Left ventricle myocardium superior (tissue), 1 donor: Measurements from ENCODE around the gene SCLY. TPM values are rescaled to one million over a fixed set of nuclear protein-coding genes. Genes with fewer than 3 reads are reported as not detected.
A peak's percentile ranks its signal among the peaks of the same experiment; 100 is the strongest.
"Not testable (repeated sequence)": the region's sequence is repeated elsewhere in the genome, so short reads cannot be mapped to it uniquely, and the experiment has no call there.

Experiments used
- ATAC-seq: fragments of 200-7000 bp; cut with Tn5 transposase; one replicate; pipeline ENCODE4 v1.9.1; 2020; ENCODE audit warnings: mild to moderate bottlenecking, moderate library complexity
- DNase-seq: peaks from one replicate; pipeline ENCODE4 v3.0.0-alpha.2; 2020
- intact Hi-C: fragments of 100-400 bp; cut with micrococcal nuclease; formaldehyde crosslinking; loops from one replicate; pipeline ENCODE4 v1.11.0; 2022
- total RNA-seq: library from RNA; stranded (reverse); fragmentation: NEBNext Ultra II Directional; extraction: Animal tissue kit (Norgen Biotek cat#: 25700); gene quantifications from one replicate; pipeline ENCODE4 v1.2.1, GENCODE V29; 2021
- donor health status: DM: no; HTN: yes; CAD: no; lungs with severe emphysema.

Gene SCLY
- total RNA-seq, 1 donor from 2014 or later: 14.7 TPM

DNA sequence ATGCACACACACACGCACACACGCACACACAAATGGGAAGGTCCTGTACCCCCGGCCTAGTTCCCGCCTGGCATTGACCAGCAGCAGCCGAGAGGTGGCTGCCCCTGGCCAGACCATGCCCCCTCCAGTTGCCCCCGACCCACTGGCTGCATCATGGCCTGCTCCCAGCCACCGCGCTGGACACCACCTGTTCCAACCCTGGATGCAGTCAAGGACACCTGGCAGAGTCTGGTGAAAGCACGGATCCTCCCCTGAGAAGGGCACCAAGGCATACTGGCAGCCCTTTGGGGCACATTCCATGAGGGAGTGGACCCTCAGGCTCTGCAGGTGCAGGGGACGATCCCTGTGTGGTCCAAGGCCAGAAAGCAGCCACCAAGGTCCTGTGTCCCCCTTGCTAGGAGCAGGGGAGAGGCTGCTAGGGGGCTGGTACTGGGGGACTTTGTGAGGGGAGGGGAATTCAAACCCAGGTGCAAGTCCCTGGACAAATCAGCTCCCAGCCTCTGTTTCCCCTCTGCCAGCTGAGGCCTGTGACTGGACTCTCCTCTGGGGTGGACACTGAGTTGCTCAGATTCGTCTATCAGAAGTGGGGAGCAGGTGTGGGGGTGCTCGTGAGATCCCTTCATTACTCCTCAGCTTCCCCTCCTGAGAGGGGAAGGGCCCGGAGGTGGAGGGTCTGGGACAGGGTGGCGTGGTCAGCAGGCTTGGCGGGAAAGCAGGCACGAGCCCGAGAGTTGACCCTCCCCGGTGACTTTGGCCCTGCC is 42.8 kb downstream of the SCLY start:
- intact Hi-C loops: no loop called here
- ATAC-seq: no peak
- no peak for DNase-seq

- intact Hi-C loops: no loop called here
- peak; percentile 27 for DNase-seq
Observed at GRCh38 chr2:238104226-238104690, 43.5 kb downstream of the SCLY start.

GRCh38 chr2:238104691-238105371 is 44.0 kb downstream of the SCLY start:
- intact Hi-C loops: no loop called here
- no peak for ATAC-seq

More at GRCh38 chr2:238104226-238104690, 43.5 kb downstream of the SCLY start:
- no peak for ATAC-seq

DNA sequence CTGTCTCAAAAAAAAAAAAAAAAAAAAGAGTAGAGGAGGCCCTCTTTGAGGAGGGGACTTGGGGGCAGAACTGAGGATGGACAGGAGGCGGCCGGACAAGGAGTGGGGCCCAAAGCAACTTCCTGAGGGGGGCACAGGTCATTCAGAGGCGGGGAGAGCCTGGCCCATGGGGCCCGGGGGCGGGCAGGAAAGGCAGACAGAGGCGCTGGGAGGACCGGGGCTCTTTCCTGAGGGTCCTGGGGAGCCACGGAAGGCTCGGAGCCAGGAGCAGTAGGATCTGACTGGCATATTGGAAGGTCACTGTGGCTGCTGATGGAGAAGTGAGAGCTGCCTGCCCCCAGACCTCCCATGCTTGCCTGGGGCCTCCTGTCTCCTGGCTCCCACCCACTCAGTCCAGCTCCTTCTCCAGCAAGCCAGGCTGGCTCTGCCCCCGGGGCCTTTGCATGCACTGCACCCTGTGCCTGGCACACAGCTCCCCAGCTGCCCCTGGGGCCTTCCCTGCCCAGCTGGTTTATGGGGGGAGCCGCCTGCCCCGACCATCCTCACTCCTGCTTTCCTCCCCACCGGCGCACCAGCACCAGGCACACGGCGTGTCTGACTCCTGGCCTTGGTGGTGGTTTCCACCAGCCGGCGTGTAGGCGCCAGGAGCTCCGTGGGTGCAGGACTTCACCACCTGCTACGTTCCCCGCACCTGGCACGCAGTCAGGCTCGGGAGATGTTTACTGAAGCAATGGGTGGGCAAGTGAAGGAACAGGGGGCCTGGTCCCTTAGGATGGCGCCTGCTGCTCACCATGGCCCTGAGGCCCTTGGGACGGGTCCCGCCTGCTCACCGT is 44.9 kb downstream of the SCLY start:
- intact Hi-C loops: no loop called here
- ATAC-seq: no peak
- peak; percentile 24 for DNase-seq

More at GRCh38 chr2:238104691-238105371, 44.0 kb downstream of the SCLY start:
- DNase-seq: no peak

GRCh38 chr2:238106339-238106697 is 45.5 kb downstream of the SCLY start:
- intact Hi-C loops: no loop called here
- ATAC-seq (no peak), DNase-seq (peak; percentile 16)

DNA sequence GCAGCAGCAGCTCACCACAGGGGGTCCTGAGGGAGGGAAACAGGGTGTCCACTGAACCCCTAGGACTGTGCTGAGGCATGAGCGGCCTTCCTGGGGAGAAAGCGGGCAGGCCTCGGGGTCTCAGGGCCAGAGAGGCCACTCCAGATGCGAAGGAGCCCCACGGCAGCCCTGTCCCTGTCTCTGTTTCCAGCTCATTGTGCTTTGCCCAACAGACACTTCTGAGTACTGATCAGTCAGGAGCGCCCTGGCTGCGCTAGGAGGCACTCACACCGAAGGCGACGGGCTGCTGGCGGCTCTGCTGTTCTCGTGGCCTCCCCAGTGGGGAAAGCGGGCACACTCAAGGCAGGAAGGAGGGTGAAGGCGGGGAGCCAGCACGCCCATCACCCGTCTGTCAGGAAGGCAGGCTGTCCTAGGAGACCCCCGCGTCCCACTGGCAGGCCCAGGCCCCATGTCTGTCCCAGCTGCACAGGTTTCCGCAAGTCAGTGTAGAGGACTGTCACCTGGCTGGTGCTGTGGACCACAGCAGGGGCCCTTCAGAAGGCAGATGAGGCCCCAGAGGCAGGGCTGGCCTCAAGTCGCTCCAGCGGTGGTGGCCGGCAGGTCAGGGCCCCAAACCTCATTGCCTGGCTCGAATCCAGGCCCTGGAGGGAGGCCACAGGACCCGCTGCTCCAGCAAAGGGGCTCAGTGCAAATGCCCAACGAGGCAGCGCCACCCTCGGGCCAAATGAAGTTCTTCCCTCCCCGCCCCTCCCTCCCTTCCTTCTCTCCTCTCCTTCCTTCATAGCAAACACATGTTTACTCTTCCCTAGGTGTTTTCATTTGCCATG is 46.1 kb downstream of the SCLY start:
- DNase-seq (peak; percentile 26), ATAC-seq (no peak)
- intact Hi-C loops: no loop called here

GRCh38 chr2:238107525-238108422 is 47.0 kb downstream of the SCLY start:
- DNase-seq (peak; percentile 23), ATAC-seq (no peak)
- intact Hi-C loops: no loop called here

GRCh38 chr2:238108423-238109183 is 47.8 kb downstream of the SCLY start:
- DNase-seq: peak; percentile 23
- ATAC-seq: peak; percentile 43

DNA sequence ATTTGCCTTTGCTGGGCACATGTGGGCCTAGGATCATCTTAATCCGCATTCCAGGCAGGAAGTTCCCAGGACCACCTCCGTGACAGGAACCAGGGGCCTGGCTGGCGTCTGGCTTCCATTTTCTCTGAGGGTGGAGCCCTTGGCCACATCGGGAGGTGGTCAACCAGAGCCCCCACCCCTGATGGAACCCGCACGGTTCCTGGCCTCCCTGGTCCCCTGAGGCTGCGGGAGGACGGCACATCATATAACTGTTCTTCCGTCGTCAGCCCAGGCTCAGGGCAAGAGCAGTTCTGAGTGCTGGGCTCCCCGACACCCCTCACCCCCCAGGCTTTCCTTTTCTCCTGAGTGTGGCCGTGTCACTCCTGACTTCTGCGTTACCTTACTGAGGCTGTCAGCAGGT is 52.8 kb downstream of the SCLY start:
- ATAC-seq: no peak
- DNase-seq: no peak
- intact Hi-C loops: no loop called here

More at GRCh38 chr2:238108423-238109183, 47.8 kb downstream of the SCLY start:
- intact Hi-C loops: no loop called here

GRCh38 chr2:238114331-238114841 is 53.6 kb downstream of the SCLY start:
- intact Hi-C loops: no loop called here
- no peak for DNase-seq
- no peak for ATAC-seq

- DNase-seq (no peak), ATAC-seq (no peak)
- intact Hi-C loops: no loop called here
Observed at GRCh38 chr2:238114851-238115660, 54.3 kb downstream of the SCLY start.

DNA sequence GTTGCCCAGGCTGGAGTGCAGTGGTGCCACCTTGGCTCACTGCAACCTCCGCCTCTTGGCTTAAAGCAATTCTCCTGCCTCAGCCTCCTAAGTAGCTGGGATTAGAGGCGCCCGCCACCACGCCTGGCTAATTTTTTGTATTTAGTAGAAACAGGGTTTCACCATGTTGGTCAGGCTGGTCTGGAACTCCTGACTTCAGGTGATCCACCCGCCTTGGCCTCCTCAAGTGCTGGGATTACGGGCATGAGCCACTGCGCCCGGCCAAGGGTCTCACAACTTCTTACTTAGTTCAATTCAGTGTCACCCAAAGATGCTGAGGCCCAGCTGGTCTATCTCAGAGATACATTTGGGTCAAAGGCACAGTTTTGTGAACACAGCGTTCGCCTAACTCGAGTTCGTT is 54.9 kb downstream of the SCLY start:
- DNase-seq, ATAC-seq, intact Hi-C loops: not testable (repeated sequence)

GRCh38 chr2:238116298-238117198 is 55.7 kb downstream of the SCLY start:
- peak; percentile 26 for DNase-seq
- intact Hi-C loops: no loop called here
- no peak for ATAC-seq

GRCh38 chr2:238117199-238118154 is 56.7 kb downstream of the SCLY start:
- no peak for ATAC-seq
- peak; percentile 28 for DNase-seq
- intact Hi-C loops: no loop called here
